SH-SY5Y (cell line): ENCODE results near the gene UPK1B.

Experiments used
- GATA2 ChIP-seq: IDR thresholded peaks from 2 replicates; pipeline ENCODE4 v1.6.1; 2011; ENCODE audit warnings: mild to moderate bottlenecking, low read depth, low read length
- GATA3 ChIP-seq: IDR thresholded peaks from 2 replicates; pipeline ENCODE4 v1.6.1; 2011; ENCODE audit warnings: low read depth, mild to moderate bottlenecking, low read length, moderate library complexity

DNA sequence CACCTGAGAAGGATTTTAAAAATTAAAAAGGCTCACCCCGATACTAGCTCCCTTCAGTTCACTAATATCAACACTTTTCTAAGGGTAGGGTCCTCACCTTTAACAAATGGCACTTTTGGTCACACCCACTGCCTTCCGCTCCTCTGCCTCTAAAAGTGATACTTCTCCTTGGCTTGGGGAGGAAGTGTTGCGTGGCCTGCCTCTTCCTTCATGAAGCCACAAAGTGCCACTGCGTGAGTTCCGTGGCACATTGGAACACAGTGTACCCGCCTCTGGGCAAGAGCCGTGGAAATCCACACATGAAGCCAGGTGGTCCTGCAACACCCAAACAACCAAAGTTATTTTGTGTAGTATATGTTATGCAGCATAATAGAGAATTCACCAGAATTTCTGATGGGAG, 63.4 kb downstream of the UPK1B start:
- no peak for TF ChIP-seq GATA3
- TF ChIP-seq GATA2 = no peak
